ENCODE results near the gene CCR3.
"Not testable (repeated sequence)": the region's sequence is repeated elsewhere in the genome, so short reads cannot be mapped to it uniquely, and the experiment has no call there.

Gene CCR3

DNA sequence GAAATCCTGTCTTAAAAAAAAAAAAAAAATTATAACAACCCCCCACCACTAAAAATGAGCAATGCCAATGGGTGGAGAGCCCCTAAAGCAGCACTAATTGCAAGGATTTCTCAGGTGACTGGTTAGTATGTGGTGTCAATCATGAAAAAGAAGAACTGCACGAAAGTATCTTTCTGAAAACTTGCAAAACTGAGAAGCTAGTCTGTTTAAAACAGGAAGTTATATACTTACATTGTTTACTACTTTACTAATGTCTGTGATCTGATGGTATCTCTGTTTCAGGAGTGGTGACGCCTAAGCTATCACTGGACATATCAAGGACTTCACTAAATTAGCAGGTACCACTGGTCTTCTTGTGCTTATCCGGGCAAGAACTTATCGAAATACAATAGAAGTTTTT lies at the start of gene CCR3:
Gene CCR3, plus strand, starts transcription at position 341 of the 400 bp plus-strand sequence. CDS start 22,699 bp downstream, outside the sequence.
- no peak for FAIRE-seq

DNA sequence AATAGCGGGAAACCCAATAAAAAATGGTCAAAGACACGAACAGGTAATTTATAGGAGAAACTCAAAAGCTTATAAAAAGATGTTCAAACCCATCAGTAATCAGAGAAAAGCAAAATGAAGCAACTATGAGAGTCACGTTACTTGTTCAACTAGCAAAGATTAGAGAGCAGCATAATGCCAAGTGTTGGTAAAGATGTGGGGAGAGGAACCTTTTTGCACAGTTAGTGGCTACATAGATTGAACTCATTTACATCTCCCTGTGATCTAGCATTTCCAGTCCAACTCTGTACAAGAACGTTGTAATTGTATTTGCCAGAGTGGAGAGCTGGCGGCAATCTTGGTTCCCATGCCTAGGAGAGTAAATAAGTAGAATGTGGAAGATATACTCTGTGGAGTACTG lies 49.3 kb upstream of the CCR3 start:
- FAIRE-seq: no peak

DNA sequence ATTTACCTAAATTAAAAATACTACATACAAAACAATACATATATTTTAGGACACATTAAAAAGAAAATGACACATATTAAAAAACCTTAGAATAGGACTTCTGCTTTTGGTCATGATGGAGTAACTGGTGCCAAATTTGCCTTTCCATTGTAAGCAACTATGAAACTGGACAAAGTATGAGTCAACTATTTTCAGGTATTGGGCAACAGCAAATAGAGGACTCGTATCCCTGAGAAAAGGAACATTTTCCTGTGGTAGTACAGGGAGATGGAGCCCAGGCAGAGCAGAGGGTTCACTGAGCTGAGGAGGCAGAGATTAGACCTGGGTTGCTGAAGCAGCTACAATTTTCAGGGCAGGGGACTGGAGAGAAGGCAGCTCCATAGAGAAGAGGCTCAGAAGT lies 48.8 kb upstream of the CCR3 start:
- no peak for FAIRE-seq

DNA sequence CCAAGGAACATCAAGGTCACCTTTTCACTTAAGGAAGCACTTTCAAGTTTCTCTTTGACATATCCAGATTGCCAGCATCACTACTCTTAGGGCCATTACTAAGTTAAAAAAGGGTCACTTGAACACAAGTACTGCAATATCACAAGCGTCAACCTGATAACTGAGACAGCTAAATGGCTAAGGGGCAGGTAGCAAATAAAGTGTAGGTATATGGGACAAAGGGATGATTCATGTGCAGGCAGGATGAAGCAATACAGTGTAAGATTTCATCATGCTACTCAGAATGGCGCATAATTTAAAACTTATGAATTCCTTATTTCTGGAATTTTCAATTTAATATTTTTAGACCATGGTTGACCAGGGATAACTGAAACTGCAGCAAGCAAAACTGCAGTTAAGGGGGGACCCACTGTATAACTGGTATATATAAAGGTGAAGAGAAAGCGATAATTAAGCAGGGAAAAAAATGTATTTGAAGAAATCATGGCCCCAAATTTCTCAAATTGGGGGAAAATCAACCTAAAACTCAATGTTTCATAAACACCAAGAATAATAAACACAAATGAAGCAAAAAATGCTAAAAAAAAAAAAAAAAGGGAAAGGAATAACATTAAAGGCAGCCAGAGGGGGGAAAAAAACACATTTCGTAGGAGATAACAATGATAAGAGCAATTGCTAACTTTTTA lies 47.2 kb upstream of the CCR3 start:
- no peak for FAIRE-seq

DNA sequence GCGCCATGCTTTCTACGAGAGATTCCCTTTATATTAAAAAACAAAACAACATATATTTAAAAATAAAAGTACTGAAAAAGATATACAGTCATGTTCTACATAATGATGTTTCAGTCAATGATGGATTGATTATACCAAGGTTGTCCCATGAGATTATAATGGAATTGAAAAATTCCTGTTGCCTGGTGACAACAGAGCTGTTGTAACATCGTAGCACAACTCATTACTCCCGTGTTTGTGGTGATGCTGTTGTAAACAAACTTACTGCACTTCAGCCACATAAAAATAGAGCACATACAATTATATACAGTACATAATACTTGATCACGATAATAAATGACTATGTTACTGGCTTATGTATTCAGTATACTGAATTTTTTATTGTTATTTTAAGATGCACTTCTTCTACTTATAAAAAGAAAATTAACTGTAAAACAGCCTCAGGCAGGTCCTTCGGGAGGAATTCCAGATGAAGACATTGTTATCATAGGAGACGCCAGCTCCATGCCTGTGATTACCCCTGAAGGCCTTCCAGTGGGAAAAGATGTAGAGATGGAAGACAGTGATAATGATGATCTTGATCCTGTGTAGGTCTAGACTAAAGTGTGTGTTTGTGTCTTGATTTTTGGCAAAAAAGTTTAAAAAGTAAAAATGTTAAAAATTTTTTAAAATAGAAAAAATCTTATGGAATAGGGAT lies 45.9 kb upstream of the CCR3 start:
- FAIRE-seq: no peak

DNA sequence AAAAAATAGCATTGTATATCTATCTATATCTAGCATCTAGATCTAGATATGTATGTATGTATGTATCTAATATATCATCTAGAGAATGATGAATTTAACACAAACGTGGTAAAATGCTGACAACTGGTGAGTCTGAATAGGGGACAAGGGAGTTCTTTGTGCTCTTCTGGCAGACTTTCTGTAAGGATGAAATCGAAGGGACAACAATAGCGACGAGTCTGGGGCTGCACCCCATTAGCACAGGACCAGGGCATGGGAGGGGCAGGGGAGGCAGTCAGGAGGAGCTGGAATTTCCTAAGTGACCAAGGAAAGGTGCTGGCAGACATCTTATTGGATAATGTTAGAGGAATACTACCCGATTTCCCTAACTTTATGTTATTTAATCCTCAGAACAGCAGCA lies 42.0 kb upstream of the CCR3 start:
- no peak for FAIRE-seq

DNA sequence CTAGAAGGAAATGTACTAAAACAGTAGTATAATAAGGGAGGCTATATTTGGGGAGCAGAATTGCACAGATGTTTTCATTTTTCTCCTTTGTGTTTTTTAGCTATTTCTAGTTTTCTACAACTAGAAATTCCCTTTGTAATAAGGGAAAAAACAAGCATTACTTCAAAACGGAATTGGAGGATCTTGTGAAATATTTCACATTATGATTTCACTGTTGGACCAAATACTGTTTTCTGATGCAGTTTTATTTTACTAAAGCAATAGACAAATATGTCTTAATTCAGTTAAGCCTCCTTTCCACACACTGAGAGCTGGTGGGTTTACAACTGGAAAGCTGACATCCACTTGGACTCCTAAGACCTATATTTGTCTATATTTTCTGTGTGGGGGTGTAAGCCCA lies 41.5 kb upstream of the CCR3 start:
- FAIRE-seq: no peak

DNA sequence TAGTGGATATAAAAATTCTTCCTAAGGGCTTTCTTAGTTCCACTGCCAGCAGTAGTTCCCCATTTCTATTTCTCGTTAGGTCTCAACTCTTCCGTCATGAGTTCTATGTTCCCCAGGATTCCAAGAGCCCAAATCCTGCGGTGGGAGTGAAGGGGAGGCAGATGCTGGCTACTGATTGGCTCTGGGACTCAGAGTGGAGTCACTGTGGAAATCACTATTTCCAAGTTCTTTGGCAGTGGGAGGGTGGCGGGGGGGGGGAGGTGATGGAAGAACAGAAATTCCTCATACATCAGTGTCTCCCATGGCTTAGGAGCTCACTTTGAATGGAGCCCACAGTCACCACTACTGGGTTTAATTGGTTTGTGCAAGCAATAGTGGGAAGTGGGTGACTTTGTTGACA lies 39.7 kb upstream of the CCR3 start:
- FAIRE-seq: no peak

DNA sequence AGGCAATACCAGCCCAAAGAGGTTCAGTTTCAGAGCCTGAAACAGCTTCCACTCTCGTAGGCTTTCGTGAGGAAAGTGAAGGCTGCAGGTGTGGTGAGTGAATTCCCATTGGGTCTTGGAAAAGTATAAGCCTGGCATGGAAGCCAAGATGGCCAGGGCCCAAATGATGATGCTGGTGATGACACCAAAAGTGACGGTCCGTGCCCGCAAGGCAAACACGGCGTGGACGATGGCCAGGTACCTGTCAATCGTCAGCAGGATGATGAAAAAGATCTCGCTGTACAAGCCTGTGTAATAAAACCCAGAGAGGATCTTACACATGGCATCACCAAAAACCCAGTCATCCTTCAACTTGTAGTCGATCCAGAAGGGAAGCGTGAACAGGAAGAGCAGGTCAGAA lies 38.6 kb upstream of the CCR3 start:
- FAIRE-seq: no peak

DNA sequence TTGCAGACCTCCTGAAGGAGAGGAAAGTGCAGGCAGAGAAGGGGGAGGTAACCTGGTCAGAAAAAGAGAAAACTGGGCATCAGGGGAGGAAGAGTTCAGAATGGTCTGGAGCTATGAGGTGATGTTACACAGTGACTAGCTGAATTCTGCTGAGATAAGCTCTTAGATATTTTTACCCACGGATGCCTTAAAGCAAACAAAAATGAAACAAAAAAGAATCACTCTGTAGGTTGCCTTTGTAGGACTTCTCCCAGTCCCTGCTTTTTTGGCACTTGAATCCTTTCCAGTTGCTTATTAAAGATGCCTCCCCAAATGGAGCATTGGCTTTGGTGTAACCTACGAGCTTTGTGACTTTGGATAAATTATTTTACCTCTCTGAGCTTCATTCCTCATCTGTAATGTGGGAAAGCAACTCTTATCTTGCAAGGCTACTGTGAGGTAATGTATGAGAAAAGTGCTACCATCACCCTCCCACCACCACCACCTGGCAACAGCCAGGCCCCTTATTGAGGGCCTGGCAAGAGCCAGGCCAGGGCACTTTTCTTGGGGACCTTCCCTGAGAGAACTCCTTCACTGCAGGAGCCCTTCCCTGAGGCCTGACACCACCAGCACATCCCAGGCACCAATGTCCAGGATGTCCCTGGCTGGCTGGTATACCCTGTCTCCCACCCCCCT lies 36.8 kb upstream of the CCR3 start:
- no peak for FAIRE-seq

DNA sequence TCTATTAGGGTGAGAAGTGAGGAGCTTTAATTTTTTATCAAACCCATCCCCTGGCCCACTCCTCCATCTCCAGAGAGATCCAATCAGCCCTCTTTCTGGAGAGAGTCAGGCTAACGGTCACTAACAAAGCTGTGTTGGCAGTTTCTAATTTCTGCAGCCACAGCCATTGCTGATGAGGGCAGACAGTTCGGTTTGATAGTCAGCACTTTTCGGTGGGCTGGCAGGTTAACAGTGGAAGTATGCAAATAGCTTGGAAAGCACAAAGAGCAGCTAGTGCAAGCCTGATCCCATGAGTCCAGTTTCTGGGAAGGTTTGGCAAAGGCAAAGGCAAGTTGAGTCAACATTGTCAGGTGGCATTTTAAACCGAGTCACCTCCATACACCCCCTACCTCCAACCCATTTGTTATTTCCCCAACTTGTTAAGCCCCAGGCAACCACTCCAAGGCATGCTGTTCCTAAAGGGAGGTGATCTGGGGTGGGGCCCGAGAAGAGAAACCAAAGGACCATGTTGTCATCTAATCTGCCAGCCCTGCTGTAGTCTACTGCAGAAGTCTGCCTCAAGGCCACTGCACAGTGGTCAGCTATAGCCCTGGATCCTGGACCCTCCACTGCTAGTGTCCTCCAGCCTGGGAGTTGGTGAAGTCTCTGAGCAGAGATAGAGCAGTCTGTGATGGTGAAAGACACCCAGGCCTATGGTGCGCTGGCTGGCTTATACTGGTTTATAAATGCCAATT lies 35.8 kb upstream of the CCR3 start:
- no peak for FAIRE-seq

DNA sequence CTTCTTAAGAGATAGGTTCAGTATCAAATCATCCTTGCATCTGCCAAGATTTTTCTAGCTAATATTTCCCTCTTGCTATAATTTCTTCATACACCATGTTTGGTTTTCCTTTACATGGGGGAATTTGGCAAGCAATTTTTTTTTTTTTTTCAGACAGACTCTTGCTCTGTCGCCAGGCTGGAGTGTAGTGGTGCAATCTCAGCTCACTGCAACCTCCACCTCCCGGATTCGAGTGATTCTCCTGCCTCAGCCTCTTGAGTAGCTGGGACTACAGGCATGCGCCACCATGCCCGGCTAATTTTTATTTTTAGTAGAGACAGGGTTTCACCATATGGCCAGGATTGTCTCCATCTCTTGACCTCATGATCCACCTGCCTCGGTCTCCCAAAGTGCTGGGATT lies 34.7 kb upstream of the CCR3 start:
- FAIRE-seq: not testable (repeated sequence)

DNA sequence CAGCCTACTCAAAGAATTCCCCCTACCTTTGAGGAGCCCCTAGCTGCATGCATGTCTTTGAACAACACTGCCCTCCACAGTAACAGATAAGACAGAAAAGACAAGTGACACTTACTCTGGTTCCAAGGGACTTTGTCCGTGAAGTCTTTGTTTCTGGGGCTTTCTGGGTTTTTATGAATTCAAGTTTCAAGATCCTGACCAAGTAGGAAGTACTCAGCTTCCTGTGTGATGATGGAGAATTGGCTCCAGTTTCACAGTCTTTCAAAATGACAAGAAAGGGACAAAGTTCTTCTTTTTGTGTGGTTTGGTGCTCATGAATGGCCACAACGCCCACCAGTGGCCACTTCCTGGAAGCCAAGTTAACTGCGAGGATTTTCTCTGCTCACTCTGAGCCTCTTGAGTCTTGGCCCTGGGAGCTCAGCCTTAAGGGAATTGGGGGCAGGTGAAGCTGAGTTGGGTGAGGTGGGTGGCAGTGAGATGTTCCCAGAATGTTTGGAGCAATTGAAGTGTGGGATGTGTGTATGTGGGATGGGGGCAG lies 34.0 kb upstream of the CCR3 start, which contains the start of gene CCR1:
Gene CCR1, minus strand, starts transcription at position 147 of the 538 bp plus-strand sequence. CDS start 4,000 bp downstream, outside the sequence.
- FAIRE-seq: no peak

DNA sequence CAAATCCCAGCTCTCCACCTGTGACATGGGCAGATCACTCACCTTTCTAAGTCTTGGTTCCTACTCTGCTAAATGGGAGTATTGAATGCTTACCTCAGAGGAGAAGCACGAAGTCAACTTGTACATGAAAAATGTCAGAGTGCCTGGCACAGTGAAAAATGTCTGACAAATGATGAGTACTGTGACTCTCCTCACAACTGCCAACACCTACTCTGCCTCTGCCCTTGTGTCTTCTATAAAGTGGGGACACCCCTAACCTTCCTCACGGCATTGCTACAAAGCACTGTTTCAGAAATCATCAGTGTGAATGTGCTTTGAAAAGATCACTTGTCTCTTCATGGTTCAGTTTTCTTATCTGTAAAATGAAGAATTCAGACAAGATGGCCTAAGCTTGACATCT lies 33.2 kb upstream of the CCR3 start:
- FAIRE-seq: no peak

DNA sequence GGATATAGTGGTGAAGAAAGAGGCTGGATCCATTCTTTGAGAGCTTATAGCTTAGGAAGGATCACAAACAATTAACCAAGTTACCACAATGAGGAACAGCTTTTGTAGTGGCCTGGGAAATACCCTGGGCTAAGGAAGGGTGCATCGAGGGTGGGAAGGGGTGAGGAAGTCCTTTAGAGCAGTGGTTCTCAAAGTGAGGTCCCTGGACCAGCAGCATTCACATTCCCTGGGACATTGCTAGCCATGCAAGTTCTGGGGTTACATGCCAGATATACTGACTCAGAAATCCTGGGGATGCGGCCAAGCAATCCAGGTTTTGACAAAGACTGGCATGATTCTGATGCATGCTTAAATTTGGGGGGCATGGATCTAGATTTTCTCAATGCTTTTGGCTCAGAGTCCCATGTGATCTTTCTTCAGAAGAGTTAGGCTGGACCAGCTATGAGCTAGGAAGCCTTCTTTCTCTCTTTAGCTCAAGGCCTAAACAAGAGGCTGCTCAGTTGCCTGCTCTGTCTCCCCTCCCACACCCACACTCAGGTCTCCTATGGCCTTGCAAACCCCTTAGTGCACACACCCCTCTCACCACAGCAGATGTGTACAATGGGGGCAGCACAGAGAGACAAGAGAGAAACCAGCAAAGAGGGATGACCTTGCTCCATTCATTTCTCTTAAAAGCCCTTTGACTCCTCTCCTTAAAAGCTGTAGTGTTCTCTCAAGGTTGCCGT lies 32.4 kb upstream of the CCR3 start:
- FAIRE-seq: no peak

DNA sequence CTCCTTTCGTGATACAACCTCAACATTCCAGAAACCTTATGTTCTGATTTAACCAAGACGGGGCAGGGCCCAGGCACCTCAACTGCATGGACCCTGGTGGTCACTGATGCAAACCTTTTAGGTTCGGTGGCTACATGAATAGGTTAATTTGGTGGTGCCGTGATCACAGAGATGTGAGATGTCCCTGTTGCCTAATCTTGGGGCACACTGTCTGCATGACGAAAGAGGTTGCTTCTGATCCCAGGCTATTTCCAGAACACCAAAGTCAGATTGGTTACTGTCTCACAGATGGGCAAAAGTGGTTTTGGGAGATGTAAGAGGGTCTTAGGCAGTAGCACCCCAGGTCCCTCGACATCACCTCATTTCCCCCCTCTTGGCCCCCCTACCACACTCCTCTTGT lies 30.2 kb upstream of the CCR3 start:
- FAIRE-seq: no peak

DNA sequence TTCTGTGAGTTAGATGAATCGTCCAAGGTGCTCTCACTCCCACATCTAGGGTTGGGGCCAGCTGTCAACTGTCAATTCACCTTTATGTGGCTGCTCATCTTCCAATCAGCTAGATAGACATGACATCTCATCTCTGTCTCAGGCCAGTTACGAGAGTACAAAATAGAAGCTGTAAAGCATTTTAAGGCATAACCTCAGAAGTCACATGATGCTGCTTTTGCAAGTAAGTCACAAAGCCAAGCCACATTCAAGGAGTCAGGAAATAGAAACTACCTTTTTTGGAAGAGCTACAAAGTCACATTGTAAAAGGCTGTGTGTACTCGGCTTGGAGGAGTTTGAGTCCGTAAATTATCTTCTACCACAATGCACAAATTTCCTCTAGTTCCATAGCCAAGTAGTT lies 29.1 kb upstream of the CCR3 start:
- FAIRE-seq: no peak

DNA sequence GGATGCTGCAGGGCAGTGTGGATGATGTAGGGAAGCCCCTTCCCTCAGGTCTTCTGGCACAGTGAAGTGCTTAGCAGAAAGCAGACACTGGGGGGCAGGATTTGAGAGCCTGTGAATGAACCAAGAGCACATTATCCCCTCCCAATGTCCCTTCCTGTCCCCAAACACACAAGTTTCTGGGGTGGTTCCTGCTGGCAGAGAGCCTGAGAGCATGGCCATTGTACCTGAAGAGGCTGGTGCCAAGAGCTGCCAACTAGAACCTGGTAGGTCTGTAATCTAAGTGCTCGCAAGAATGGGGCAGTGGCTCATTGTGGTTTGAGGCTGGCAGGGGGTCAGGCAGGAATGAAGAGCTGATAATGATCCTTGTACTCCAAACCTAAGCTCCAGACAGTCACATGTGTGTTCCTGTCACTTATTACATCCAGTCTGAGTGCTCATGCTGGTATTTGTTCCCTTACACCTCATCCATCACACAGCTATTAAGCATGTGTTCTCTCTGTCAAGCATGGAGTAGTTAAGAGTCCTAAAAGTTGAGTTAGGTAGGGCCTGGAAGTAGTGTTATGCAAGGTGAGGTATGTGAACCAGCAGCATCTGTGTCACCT lies 27.4 kb upstream of the CCR3 start:
- no peak for FAIRE-seq

DNA sequence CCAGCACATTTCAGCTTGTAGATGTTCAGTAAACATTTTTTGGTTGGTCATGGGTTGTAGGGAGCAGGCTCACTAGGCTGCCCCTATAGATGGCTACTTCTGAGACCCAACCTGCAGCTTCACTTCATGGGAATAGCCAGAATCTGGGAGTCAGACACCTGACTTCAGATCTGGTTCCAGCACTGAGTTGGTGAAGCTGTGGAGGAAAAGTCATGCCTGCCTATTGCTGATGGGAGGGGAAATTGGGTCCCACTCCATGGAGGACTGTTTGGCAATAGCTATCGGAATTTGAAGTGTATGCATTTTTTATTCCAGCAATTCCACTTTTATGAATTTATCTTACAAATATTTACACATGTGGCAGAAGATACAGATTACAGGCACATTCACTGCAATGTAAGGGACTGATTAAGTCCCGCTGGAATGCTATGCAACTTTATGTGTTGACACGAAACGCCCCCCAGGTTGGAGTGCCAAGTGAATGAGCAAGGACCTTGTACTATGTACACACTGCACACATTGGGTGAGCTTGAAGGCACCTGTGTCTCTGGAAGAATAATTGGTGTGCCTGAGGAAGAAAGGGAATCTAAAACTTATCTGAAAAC lies 26.3 kb upstream of the CCR3 start:
- FAIRE-seq: no peak

DNA sequence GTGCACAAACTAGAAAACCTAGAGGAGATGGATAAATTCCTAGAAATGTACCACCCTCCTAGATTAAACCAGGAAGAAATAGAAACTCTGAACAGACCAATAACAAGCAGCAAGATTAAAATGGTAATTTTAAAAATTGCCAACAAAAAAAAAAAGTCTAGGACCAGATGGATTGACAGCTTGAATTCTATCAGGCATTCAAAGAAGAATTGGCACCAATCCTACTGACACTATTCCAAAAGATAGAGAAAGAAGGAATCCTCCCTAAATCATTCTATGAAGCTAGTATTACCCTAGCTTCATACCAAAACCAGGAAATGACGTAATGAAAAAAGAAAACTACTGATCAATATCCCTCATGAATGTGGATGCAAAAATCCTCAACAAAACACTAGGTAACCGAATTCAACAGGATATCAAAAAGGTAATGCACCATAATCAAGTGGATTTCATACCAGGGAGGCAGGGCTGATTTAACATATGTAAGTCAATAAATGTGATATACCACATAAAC lies 24.0 kb upstream of the CCR3 start:
- no peak for FAIRE-seq

DNA sequence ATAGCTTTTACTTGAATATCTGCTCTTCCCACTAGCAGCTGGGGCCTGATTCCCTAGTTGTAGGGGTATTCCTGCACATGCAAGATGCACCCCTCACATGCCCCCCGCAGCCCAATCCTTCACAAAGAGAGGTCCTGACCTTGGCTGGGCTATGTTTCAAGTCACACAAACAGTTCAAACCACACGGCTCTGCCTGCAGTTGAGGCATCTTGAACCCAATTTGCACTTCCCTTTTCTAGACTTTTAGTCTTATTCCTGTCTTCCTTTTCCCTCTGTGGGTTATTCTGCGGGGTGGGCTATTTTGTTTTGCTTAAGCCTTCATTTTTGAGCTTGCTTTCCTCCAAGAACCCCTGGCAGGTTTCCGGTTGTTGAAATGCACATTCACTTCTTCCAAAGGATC lies 20.9 kb upstream of the CCR3 start:
- no peak for FAIRE-seq

Data from TTC549 (cell line).